ENCODE results near the gene CYB5R4.

Gene CYB5R4, protein sequence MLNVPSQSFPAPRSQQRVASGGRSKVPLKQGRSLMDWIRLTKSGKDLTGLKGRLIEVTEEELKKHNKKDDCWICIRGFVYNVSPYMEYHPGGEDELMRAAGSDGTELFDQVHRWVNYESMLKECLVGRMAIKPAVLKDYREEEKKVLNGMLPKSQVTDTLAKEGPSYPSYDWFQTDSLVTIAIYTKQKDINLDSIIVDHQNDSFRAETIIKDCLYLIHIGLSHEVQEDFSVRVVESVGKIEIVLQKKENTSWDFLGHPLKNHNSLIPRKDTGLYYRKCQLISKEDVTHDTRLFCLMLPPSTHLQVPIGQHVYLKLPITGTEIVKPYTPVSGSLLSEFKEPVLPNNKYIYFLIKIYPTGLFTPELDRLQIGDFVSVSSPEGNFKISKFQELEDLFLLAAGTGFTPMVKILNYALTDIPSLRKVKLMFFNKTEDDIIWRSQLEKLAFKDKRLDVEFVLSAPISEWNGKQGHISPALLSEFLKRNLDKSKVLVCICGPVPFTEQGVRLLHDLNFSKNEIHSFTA

DNA sequence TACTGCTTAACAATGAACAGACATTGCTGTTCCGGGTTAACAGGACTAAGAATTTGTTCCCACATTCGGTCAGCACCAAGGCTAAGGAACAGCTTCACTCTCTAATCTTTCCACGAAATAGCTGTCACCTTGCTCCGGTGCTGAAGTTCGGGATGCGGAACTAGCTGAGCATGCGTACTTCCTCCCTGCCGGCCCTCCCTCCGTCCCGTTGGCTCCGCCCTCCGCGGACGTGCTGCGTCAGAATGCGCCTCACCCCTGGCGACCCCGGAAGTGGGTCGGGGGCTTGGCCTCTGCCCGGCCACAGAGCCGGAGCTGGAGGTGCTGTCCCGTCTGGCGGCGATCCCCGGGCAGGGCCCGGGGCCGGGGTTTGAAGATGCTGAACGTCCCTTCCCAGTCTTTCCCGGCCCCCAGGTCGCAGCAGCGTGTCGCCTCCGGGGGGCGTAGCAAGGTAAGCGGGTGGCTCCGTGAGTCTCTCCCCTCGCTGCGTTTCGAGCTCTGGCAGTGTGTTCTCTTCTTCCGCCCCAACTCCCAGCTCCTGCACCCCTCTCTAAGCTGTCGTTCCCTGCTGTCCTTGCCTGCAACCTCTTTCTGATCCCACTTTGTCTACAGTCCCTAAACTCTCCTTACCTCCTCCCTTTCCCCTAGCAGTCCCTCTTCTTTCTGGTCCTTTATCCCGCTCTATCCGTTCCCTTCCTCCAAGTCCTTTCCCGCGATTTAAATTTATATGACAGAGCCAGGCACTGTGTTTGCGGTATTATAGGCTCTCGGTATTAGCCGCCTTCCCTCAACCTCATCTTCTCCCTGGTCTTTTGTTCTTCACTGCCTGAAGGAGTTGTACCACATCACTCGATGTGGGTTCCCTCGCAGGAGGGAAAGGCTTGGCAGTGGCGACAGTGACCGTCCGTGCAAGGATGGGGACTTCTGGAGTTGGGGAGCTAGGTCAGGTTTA is at the start of gene CYB5R4:
CYB5R4 (plus strand) TSS at position 280 of the 949 bp plus-strand sequence; CDS start at position 374, 94 bp downstream.
- peak; percentile 86 for DNase-seq

DNA sequence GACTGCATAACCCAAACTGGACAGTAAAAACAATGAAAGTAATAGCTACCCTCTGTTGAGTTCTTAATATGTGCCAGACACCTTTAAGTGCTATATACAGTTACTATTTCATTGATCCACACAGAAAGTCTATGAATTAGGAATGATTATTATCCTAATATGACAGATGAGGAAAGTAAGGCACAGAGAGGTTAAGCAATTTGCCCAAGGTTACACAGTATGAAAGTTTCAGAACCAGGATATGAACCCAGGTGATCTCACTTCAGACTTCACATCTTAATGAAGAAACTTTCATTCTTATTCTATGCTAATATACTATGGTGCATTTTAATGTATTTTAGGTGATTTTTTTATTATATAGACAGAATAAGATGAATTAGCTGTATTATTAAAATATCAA is 46.9 kb upstream of the CYB5R4 start:
- DNase-seq: no peak

DNA sequence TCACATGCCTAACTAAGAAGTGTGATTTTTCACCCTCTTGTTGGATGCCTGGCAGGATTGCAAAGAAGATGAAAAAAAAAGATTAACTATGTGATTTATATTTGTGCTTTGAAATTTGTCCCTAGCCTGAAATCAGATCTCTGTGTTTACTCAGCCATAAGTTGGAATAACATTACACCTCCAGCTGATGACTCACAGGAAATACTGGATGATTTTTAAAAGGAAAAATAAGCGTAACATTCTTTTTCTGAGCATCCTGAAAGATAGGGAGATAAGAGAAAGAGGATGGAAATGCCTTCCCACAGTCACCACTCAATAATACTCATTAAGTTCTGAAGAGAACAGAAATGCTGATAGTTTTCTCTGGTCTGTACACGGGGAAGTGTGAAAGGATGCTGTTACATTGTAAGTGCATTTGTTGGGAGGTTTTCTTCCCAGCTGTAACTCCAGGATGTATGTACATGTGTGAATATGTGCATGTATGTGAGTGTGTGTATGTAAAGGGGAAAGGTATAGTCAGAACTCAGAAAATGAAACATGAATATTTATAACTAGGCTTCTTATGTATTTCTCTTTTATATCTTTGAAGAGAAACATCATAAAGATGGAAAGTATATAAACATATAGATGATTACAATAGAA is 43.7 kb upstream of the CYB5R4 start:
- no peak for DNase-seq

DNA sequence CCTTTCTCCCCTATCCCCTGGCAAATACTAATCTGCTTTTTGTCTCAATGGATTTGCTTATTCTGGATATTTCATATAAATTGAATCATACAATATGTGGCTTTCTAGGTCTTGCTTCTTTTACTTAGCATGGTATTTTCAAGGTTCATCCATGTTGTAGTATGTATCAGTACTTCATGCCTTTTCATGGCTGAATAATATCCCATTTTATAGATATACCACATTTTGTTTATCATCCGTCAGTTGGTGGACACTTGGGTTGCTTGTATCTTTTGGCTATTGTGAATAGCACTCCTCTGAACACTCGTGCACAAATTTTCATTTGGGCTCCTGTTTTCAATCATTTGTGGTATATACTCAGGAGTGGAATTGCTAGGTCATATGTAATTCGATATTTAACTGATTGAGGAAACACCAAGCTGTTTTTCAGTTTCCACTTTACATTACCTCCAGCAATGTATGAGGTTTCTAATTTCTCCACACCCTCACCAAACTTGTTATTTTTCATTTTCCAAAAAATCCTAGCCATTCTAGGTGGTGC is 36.8 kb upstream of the CYB5R4 start:
- DNase-seq: no peak

DNA sequence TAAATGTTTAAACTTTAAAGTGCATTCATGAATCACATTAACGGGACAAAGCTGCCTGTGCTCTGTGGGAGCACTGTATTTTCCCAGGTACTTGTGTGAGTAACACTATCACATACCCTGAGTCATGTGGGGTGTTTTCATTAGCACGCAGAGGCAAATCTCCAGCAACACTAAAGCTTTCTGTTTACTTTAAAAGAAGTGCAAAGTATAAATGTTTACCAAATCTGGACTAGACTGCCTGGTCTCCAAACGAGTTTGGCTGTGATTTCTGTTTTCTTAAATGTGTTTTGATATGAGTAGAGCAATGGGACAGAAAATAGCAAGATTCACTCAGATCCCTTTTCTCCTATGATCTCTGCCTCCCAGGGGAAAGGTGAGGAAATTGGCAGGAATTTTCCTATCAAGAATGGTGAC is 35.1 kb upstream of the CYB5R4 start:
- no peak for DNase-seq

DNA sequence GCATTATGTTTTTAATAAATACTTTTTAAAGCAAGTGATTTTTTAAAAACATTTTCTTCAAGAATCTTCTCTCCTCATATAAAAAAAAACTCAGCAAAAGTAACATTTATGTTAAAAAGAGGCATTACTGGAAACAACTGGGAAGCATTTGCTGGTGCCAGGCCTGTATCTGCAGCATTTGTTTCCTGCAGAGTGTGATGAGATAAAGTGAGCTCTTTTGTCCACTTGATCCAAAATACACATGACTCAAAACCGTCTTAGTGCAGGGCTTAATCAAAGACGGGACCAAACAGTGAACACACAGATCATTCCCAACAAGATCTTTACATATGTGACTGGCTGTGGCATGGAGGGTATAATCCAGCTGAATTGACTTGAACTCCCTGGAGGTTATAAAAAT is 34.7 kb upstream of the CYB5R4 start:
- DNase-seq: no peak

DNA sequence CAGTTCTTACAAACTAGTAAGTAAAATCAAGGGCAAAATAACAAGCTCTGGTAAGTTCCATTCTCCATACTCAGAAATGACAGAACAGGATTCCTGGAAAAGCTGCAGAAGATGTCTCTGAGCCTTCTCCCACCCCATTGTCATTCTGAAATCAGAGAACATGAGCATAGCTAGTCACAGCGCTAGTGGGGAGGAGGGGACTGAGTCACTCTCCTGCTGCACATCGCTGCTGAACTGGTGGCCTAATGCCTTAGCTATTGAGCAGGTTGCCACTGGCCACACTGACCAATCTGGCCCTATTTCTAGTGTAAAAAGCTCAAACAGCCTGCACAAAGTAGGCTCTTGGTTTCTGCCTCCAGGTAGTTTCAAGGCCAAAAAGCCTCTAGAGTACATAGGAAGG is 32.4 kb upstream of the CYB5R4 start:
- DNase-seq: no peak

DNA sequence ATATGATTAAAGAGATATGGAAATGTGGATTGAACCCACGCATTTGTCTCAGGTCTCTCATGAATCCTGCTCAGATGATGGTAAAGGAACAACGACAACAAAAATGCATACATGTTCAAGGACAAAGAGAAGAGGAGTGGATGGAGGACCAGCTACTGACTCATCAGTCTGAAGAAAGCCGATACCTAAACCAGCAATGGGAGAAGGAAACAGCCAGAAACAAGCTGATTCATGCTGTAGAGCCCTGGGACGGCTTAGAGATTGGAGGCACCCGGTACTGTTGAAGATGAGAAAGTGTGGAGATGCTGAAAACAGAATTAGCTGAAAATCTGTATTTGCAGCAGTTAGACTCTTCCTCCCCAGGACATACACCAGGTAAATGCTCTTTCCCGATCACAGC is 20.8 kb upstream of the CYB5R4 start:
- no peak for DNase-seq

DNA sequence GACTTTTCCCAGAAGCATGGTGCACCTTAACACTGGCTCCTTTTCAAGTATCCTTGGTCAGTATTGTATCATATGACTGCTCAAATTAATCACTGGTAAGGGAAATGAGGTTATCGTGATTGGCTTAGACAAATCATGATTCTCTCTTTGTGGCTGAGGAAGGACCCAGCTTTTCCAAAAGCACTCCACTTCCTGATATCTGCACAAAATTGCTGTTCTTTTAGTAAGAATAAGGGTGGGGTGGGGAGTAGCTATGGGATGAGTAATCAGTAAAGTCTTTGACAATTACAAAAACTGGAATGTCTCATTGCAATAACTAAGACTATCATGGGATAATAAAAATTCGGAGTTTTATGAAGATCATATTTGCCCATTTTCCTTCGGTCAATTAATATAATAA is 15.3 kb upstream of the CYB5R4 start:
- no peak for DNase-seq

DNA sequence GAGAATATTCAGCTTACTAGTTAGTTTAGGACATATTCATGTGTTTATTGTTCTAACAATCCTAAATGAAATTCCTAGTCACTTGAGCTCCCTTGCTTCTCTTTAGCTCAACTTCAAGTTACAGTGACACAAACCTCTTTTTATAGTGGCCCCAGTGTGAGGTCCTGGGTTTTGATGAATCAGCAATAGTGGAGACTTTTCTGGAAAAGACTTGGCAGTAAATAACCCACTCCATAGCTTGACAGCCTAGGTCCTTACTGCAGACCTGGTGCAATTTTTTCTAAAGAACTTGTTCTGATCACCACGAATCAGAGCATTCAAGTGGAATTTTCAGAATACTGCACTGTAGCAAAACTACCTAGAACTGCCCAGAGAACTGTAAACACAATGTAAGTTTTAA is 13.2 kb upstream of the CYB5R4 start:
- DNase-seq: no peak

DNA sequence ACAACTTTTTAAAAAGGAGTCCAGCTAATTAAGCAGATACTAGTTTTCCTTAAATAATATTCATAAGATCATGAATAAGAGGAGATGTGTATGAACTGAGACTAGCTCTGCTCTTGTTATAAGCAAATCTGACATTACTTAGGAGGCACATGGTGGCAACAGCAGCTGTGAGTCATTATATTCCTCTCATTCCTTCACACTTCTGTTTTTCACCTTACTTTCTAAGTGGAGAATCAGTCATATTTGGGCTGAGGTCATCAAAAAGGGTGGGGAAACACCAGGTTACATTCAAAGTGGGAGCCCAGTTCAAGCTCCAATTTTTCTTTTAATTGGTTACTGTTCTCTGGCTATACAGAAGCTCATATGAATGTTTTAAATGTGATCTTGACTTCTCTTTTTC is 12.3 kb upstream of the CYB5R4 start:
- DNase-seq: no peak

DNA sequence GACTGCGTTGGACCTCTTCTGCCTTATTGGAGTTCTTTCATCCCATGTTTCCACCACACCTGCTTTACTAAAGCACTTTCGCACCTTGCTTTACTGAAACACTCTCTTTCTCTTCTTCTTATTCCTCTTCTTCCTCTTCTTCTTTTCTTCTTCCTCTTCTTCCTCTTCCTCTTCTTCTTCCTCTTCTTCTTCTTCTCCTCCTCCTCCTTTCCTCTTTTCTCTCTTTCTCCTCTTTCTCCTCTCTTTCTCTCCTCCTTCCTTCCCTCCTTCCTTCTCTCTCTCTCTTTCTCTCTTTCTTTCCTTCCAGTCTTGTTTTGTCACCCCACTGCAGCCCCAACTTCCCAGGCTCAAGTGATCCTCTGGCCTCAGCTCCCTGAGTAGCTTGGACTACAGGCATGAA is 10.4 kb upstream of the CYB5R4 start:
- no peak for DNase-seq

DNA sequence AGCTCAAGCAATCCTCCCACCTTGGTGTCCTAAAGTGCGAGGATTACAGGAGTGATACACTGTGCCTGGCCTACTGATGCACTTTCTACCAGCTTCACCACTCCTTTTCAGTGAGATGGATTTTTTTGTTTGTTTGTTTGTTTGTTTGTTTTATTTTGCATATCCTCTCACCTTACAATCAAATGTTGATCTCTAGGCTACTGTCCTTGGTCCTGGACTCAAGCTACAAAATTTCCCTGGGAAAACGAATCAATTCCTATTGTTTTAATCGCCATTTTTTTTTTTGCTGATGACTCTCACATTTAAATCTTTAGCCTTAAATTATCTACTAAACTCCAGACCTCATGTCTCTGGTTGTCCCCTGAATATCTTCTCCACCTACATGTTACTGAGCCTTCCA is 9.9 kb upstream of the CYB5R4 start:
- DNase-seq: no peak

DNA sequence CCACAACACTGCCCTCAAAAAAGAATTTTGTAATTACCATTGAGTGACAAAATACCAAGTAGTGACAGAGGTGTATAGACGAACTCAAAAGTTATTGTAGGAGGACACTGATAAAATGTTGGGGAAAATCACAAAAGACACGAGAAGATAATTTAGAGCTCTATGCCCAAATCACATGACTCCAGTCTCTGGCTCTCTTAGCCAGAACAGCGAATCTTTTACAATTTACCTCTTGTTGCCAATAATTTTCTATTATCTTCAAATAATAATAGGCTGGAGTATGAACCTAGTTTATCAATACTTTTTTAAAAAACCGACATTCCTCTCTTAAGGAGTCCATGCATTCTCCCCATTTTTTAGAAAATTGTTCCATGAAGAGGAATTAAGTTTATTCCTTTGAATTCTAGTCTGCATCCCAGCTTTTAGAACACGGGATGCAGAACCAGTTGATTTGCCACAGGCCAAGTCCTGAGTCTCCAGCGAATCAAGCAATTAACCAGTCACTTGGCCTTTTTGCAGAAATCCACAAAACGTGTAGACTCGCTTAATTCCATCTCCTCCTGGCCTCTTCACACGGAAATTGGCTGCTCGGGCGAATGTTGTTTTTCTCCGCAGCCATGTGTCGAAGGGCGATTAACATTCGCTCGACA is 6.8 kb upstream of the CYB5R4 start:
- no peak for DNase-seq

DNA sequence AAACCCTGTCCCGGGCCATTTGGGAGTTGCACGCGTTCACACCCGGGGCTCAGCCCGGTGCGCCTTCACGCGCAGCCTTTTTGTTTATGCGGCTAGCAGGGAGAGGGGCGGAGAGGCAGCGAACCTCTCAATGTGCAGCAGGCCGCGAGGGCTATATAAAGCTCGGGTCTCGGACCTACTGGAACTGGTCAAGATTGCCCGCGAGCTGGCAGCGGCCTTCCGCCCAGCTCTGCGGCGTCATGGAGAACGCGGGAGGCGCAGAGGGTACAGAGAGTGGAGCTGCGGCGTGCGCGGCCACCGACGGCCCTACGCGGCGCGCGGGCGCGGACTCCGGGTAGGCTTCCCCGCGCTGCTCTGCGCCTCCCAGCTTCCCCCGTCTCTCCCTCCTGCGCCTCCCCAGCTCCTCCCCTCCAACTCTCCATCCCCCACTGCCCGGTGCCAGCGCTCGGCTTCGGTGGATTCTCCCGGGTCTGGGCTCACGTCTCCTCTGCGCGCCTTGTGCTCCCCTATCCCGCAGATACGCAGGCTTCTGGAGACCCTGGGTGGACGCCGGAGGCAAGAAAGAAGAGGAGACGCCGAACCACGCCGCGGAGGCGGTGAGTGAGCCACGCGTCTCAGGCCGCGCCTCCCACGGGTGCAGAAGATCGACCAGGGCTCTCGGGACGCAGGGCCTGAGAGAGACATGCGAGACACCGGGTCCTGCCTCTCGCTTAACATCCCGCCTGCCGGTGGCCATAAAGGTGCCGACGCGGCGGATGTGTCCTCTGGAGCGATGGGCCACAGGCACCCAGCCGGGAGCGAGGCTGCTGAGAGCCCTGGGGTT is 6.1 kb upstream of the CYB5R4 start, which contains the start of gene RIPPLY2:
RIPPLY2 (plus strand) TSS at position 183 of the 823 bp plus-strand sequence; CDS start at position 240, 57 bp downstream.
- DNase-seq: no peak

DNA sequence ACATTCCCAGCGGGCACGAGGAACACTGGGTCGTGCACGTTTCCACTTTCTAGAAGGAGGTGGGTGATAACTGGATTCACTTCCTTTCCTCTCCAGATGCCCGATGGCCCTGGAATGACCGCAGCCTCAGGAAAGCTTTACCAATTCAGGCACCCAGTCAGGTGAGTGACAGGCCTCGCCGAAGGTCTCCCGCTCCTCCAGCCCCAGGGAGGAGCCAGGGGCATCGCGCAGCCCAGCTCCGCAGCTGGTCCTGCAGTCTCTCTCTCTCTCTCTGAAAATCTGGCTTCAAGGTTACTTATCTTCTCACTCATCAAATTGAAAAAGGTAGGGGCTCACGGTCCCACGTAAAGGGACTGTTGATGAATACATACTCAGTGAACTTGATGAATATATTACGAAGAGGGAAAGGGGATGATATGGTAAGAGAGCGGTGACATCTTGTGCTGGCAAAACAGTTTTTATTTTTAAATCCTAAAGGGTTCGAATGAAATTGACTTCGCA is 5.4 kb upstream of the CYB5R4 start:
- DNase-seq: no peak

DNA sequence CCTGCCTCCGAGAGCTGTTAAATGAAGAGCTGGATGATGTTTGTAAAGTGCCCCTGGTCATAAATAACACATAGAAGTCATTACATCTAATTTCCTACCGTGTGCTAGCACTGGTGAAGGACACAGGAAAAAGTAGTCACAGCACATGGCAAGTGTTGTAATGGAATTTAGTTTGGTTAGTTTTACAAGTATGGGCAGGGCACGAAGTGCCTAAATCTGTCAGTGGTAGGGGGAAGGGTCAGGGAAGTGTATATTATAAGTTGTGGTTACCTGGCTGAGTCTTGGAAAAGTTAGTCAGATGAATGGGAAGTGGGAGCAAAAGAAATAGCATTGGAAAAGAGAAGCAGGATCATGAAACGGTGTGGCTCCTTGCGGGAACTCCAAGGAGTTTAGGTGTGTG is 4.7 kb upstream of the CYB5R4 start:
- no peak for DNase-seq

DNA sequence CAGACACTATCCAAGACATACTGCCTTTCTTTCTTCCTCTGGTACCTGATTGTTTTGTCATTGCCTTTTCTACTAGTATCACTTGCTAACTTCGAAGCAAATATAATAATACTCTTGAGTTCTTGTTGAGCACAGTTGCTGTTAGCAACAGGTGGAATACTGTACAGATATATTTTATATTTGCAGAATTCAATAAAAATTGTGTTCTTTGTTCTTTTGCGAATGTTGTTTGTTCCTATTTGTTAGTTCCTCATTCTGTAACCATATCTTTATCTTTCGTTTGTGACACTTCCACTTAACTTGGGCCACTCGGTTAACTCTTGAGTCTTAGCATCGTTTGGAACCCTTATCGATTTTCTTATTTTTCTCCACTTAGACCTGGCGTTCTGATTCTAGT is 868 bp downstream of the CYB5R4 start:
- no peak for DNase-seq

DNA sequence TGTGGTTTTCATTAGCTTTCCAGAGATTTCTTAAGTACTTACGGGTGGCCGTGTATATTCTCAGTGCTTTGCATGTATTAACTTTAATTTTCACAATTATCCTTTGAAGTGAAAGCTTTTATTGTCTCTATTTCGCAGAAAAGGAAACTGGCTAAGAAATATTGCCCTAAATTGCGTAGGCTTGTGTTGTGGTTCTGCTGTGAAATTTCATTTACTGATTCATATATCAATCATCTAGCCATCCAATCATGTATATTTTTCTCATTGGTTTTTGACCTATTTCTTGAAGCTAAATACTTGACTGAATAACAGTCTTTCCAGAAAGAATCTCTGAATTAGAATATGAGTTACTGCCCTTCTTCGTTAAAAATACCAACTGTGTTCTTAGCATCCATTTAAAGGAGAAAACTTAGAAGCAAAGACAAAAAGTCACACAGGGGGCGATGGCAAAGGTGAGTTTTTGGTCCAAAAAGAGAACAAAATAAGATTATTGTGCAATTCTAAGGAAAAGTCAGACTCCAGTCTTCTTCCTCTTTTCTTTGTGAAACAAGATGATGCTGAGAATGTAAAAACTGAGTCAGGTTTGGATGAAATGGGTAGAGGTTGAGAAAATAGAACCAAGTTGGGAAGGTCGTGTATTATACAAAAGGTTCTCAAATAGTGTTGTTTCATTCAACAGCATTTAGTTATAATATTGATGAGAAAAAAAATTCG is 1.4 kb downstream of the CYB5R4 start:
- DNase-seq: no peak

DNA sequence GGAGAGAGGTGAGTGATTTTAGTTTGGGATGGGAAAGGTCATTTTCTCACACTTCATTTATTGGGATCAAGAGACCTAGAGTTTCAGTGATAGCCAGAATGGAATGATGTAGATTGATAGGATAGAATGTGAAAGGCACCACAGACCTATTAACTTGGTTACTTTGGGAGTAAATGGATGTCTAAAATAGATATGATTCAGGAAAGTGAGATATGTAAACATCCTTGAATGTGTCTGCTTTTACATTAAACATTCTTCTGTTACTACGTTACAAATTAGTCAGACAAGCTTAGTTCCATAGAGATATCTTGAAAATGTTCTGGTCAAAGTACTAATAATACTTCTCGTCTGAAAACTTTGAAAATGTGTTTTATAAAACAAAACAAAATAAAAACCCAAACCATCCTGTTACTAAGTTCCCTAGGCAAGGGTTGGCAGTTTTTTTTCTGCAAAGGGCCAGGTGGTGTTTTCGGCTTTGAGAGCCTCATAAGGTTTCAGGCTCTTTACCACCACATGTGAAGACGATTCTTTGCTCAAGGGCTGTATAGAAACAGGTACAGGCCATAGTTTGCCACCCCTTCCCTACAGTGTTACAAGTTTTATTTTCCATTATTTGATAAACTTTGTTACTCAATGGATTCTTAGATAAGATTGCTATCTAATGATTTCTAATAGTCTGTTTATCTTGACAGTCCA is 3.4 kb downstream of the CYB5R4 start:
- DNase-seq: no peak
